H1 (cell line): ENCODE data around the gene ATP8B3. TPM values are rescaled to one million over a fixed set of nuclear protein-coding genes. Genes with fewer than 3 reads are reported as not detected.

ENCODE experiments used
- CHD2 ChIP-seq: IDR thresholded peaks from 2 replicates; pipeline ENCODE4 v1.6.1; 2012; ENCODE audit warnings: low read length, improper control_type of control experiment
- E2F6 ChIP-seq: IDR thresholded peaks from 2 replicates; pipeline ENCODE4 v1.6.1; 2012; ENCODE audit warnings: inconsistent platforms
- EGR1 ChIP-seq: IDR thresholded peaks from 2 replicates; pipeline ENCODE4 v1.6.1; 2011; ENCODE audit warnings: low read depth, low read length, borderline replicate concordance
- EZH2 ChIP-seq: fragments of 200-600 bp; sonication (generic); IDR thresholded peaks from 2 replicates; pipeline ENCODE4 v1.7.1; 2012; ENCODE audit warnings: low read depth, mild to moderate bottlenecking, moderate library complexity, low read length, inconsistent platforms; ENCODE audit not compliant: severe bottlenecking
- HDAC2 ChIP-seq, 2 experiments: fragments of 300-600 bp in 1 of 2; sonication (generic) in 1 of 2; IDR thresholded peaks; 2 replicates each; pipeline ENCODE4 v1.6.1; 2011 to 2012; ENCODE audit warnings: low read depth in 2 of 2, low read length in 2 of 2, mild to moderate bottlenecking in 2 of 2, moderate library complexity in 2 of 2, borderline replicate concordance in 1 of 2, inconsistent platforms in 1 of 2
- JUN ChIP-seq: IDR thresholded peaks from 2 replicates; pipeline ENCODE4 v1.6.1; 2011; ENCODE audit warnings: low read depth, mild to moderate bottlenecking, improper control_type of control experiment, low read length
- RFX5 ChIP-seq: IDR thresholded peaks from 2 replicates; pipeline ENCODE4 v1.6.1; 2011; ENCODE audit warnings: low read depth, low read length, improper control_type of control experiment, borderline replicate concordance
- SP2 ChIP-seq: IDR thresholded peaks from 2 replicates; pipeline ENCODE4 v1.6.1; 2012; ENCODE audit warnings: mild to moderate bottlenecking, low read length, inconsistent platforms
- TBP ChIP-seq: IDR thresholded peaks from 2 replicates; pipeline ENCODE4 v1.6.1; 2011; ENCODE audit warnings: low read depth, low read length, improper control_type of control experiment
- polyA plus RNA-seq, 7 experiments: library from polyadenylated mRNA; depleted of rRNA in 3 of 7; stranded (reverse) in 5 of 7; unstranded in 2 of 7; fragments of >200 nt in 5 of 7; fragments of 200-250 nt in 2 of 7; gene quantifications; 1 replicate in 5 of 7; 2 replicates in 1 of 7; 4 replicates in 1 of 7; pipeline versions ENCODE4 v1.2.1 to v1.2.3, GENCODE V29; 2011 to 2013; ENCODE audit warnings: missing spikeins in 2 of 7, mixed read lengths in 2 of 7
- total RNA-seq: library from RNA; stranded (reverse); fragmentation: NEBNext Ultra II Directional; extraction: Animal tissue kit (Norgen Biotek cat#: 25700); gene quantifications from 2 replicates; pipeline ENCODE4 v1.2.1, GENCODE V29; 2021

Gene ATP8B3
- total and polyA plus RNA-seq, 2 of the 8 experiments (the other 6 are each of a cell fraction or from before 2014, with no cell fraction given), result 4.1 to 9.3 TPM

GRCh38 chr19:1814833-1815604 lies 2.9 kb upstream of the ATP8B3 start (continued):
- TF ChIP-seq JUN, result no peak
- no peak for TF ChIP-seq CHD2
- no peak for TF ChIP-seq RFX5
- no peak for TF ChIP-seq EZH2
- TF ChIP-seq TBP, result no peak
- TF ChIP-seq E2F6, result no peak
- no peak for TF ChIP-seq EGR1
- no peak for TF ChIP-seq SP2
- no peak for TF ChIP-seq HDAC2 (IDR thresholded peaks at IDR 0.05; ENCODE audit: borderline replicate concordance in 1 of 2, low read depth in 2 of 2, low read length in 2 of 2)
